Measurements from ENCODE around the gene INSYN2A. TPM values are rescaled to one million over a fixed set of nuclear protein-coding genes. Genes with fewer than 3 reads are reported as not detected.

Gene INSYN2A
- total and polyA plus RNA-seq, 9 of the 15 experiments (the other 6 are each of a cell fraction or from before 2014, with no cell fraction given) = not detected

GRCh38 chr10:127186813-127187212 is 9.6 kb downstream of the INSYN2A start:
- Histone ChIP-seq H3K9me1 (ENCODE audit: control insufficient read depth, insufficient read depth, low read length) (no peaks in the 10 kb centered on the region), H3K27me3 (ENCODE audit: control insufficient read depth in 2 of 2, insufficient read depth in 2 of 2, low read length in 2 of 2) (no peaks in the 10 kb centered on the region), H3K4me1 (replicated peaks in 1 of 2; ENCODE audit: control insufficient read depth in 2 of 2, insufficient read depth in 2 of 2, low read length in 2 of 2) (no peaks in the 10 kb centered on the region), H3K27ac (ENCODE audit: extremely low read depth, low read depth, low read length) (no peak overlapping the region), H3K4me2 (ENCODE audit: insufficient read depth, low read length) (no peak overlapping the region), H3K4me3 (no peak overlapping the region), H3K79me2 (ENCODE audit: control insufficient read depth, insufficient read depth, low read length) (no peaks in the 10 kb centered on the region), H2AFZ (ENCODE audit: low read depth, low read length) (no peak overlapping the region), H4K20me1 (replicated peaks; ENCODE audit: control insufficient read depth, insufficient read depth, low read length) (no peaks in the 10 kb centered on the region), H3K9ac (ENCODE audit: insufficient read depth in 1 of 2, low read depth in 2 of 2, low read length in 2 of 2) (no peak overlapping the region), H3K9me3 (replicated peaks; ENCODE audit: control insufficient read depth, insufficient read depth, low read depth, low read length) (no peaks in the 10 kb centered on the region), H3K36me3 (ENCODE audit: control insufficient read depth, insufficient read depth, low read length) (no peaks in the 10 kb centered on the region)
- no peak for FAIRE-seq
- no TSS peak for BruUV-seq (replicated peaks)
- POLR2A ChIA-PET = no interaction called here
- intact Hi-C loops (cut with micrococcal nuclease) = no loop called here
- no peak for DNase-seq (ENCODE audit: extremely low read depth in 1 of 4, low spot score in 3 of 4)
- TF ChIP-seq SAFB (IDR thresholded peaks at IDR 0.05; ENCODE audit: borderline replicate concordance, low read depth, low read length) (no peak), NFE2 (IDR thresholded peaks at IDR 0.05; ENCODE audit: low read depth) (no peak), RCOR1 (IDR thresholded peaks at IDR 0.05; ENCODE audit: borderline replicate concordance in 1 of 2, low read depth in 2 of 2, low read length in 2 of 2) (no peak), RBM39 (optimal IDR thresholded peaks at IDR 0.05; ENCODE audit: low read depth, low read length) (no peak)
- WGBS (ENCODE audit: insufficient coverage, low coverage, missing lambda C conversion rate) = 0% methylated on average over 7 of the region's 7 CpGs
- no peak for ATAC-seq
- in situ Hi-C loops (cut with MboI) = no loop called here
- CTCF ChIA-PET (ENCODE audit: low intra/inter-chr PET ratio) = no interaction called here

GRCh38 chr10:127184582-127184981 is 11.8 kb downstream of the INSYN2A start:
- Histone ChIP-seq H3K27ac (ENCODE audit: extremely low read depth, low read depth, low read length) (no peak overlapping the region), H4K20me1 (replicated peaks; ENCODE audit: control insufficient read depth, insufficient read depth, low read length) (no peaks in the 10 kb centered on the region), H3K4me2 (ENCODE audit: insufficient read depth, low read length) (no peak overlapping the region), H3K79me2 (ENCODE audit: control insufficient read depth, insufficient read depth, low read length) (no peaks in the 10 kb centered on the region), H3K9me3 (replicated peaks; ENCODE audit: control insufficient read depth, insufficient read depth, low read depth, low read length) (no peaks in the 10 kb centered on the region), H3K36me3 (ENCODE audit: control insufficient read depth, insufficient read depth, low read length) (no peaks in the 10 kb centered on the region), H3K4me3 (no peak overlapping the region), H3K9ac (ENCODE audit: insufficient read depth in 1 of 2, low read depth in 2 of 2, low read length in 2 of 2) (no peak overlapping the region), H3K9me1 (ENCODE audit: control insufficient read depth, insufficient read depth, low read length) (no peaks in the 10 kb centered on the region), H2AFZ (ENCODE audit: low read depth, low read length) (no peak overlapping the region), H3K27me3 (ENCODE audit: control insufficient read depth in 2 of 2, insufficient read depth in 2 of 2, low read length in 2 of 2) (no peaks in the 10 kb centered on the region), H3K4me1 (replicated peaks in 1 of 2; ENCODE audit: control insufficient read depth in 2 of 2, insufficient read depth in 2 of 2, low read length in 2 of 2) (no peaks in the 10 kb centered on the region)
- in situ Hi-C loops (cut with MboI) = no loop called here
- DNase-seq (ENCODE audit: extremely low read depth in 1 of 4, low spot score in 3 of 4) (no peak), ATAC-seq (no peak), FAIRE-seq (no peak)
- TF ChIP-seq SIX5 (IDR thresholded peaks at IDR 0.05; ENCODE audit: borderline replicate concordance in 1 of 2, insufficient read depth in 1 of 2, low read depth in 1 of 2, low read length in 2 of 2) = no peak
- ChIA-PET CTCF (ENCODE audit: low intra/inter-chr PET ratio) (no interaction called here), POLR2A (no interaction called here)
- 0% methylated on average over 2 of the region's 2 CpGs for WGBS (ENCODE audit: insufficient coverage, low coverage, missing lambda C conversion rate)
- BruUV-seq (replicated peaks) = no TSS peak
- intact Hi-C loops (cut with micrococcal nuclease) = no loop called here
